Measurements from ENCODE around the gene BGN.
A peak's percentile ranks its signal among the peaks of the same experiment; 100 is the strongest.

The BGN gene

GRCh38 chrX:153465691-153466380 is 28.9 kb upstream of the BGN start:
- Mint-ChIP-seq H3K36me3 (ENCODE audit: insufficient read depth) (peaks cover 9% of the 10 kb centered on the region), H3K4me1 (peaks cover 5% of the 10 kb centered on the region), H3K9me3 (no peaks in the 10 kb centered on the region), H3K4me3 (no peak overlapping the region), H3K27me3 (no peaks in the 10 kb centered on the region), H3K27ac (ENCODE audit: low read depth) (no peak overlapping the region)
- ATAC-seq (replicated peaks; ENCODE audit: extremely low read depth, poor library complexity, severe bottlenecking) (no peak), DNase-seq (ENCODE audit: low spot score in 2 of 2) (no peak)

- peaks cover 4% of the 10 kb centered on the region for H3K36me3 Mint-ChIP-seq (ENCODE audit: insufficient read depth)
- no peak overlapping the region for H3K4me3 Mint-ChIP-seq
- H3K4me1 Mint-ChIP-seq = peaks cover 5% of the 10 kb centered on the region
- no peaks in the 10 kb centered on the region for H3K27me3 Mint-ChIP-seq
- no peak overlapping the region for H3K27ac Mint-ChIP-seq (ENCODE audit: low read depth)
- DNase-seq (ENCODE audit: low spot score in 2 of 2) (no peak), ATAC-seq (replicated peaks; ENCODE audit: extremely low read depth, poor library complexity, severe bottlenecking) (no peak)
- H3K9me3 Mint-ChIP-seq = no peaks in the 10 kb centered on the region
Observed at GRCh38 chrX:153468008-153468580, 26.7 kb upstream of the BGN start.

- peak; percentile 38 for ATAC-seq (replicated peaks; ENCODE audit: extremely low read depth, poor library complexity, severe bottlenecking)
- H3K9me3 Mint-ChIP-seq = no peaks in the 10 kb centered on the region
- H3K27ac Mint-ChIP-seq (ENCODE audit: low read depth) = no peak overlapping the region
Observed at GRCh38 chrX:153469811-153470410, 24.9 kb upstream of the BGN start.

GRCh38 chrX:153470411-153471363 is 24.1 kb upstream of the BGN start, which contains the start of gene HAUS7:
Gene HAUS7 (minus strand): TSS chrX:153470576. CDS start chrX:153470557, 19 bp downstream.
- peak; percentile 88 for ATAC-seq (replicated peaks; ENCODE audit: extremely low read depth, poor library complexity, severe bottlenecking)
- Mint-ChIP-seq H3K4me1 (peaks cover 5% of the 10 kb centered on the region), H3K9me3 (no peaks in the 10 kb centered on the region), H3K4me3 (peak within 1 kb of the TSS; percentile 72), H3K27me3 (no peaks in the 10 kb centered on the region), H3K36me3 (ENCODE audit: insufficient read depth) (peaks cover 2% of the 10 kb centered on the region), H3K27ac (ENCODE audit: low read depth) (no peak within 1 kb of the TSS)
- DNase-seq (ENCODE audit: low spot score in 2 of 2) = peak; percentile 77 to 78

More at GRCh38 chrX:153469811-153470410, 24.9 kb upstream of the BGN start:
- peak in 1 of 2 donors; percentile 17 for DNase-seq (ENCODE audit: low spot score in 2 of 2)
- Mint-ChIP-seq H3K4me1 (peaks cover 5% of the 10 kb centered on the region), H3K27me3 (no peaks in the 10 kb centered on the region), H3K36me3 (ENCODE audit: insufficient read depth) (peaks cover 4% of the 10 kb centered on the region), H3K4me3 (peak overlapping the region; percentile 72)

- H3K4me1 Mint-ChIP-seq = peaks cover 5% of the 10 kb centered on the region
- peaks cover 2% of the 10 kb centered on the region for H3K36me3 Mint-ChIP-seq (ENCODE audit: insufficient read depth)
- H3K9me3 Mint-ChIP-seq = no peaks in the 10 kb centered on the region
- no peak for DNase-seq (ENCODE audit: low spot score in 2 of 2)
- no peak for ATAC-seq (replicated peaks; ENCODE audit: extremely low read depth, poor library complexity, severe bottlenecking)
- no peak overlapping the region for H3K4me3 Mint-ChIP-seq
- no peak overlapping the region for H3K27ac Mint-ChIP-seq (ENCODE audit: low read depth)
- no peaks in the 10 kb centered on the region for H3K27me3 Mint-ChIP-seq
Observed at GRCh38 chrX:153471663-153472280, 23.0 kb upstream of the BGN start.

GRCh38 chrX:153473126-153473525 is 21.7 kb upstream of the BGN start:
- DNase-seq (ENCODE audit: low spot score in 2 of 2) = no peak
- H3K9me3 Mint-ChIP-seq = no peaks in the 10 kb centered on the region
- peak overlapping the region; percentile 33 for H3K4me3 Mint-ChIP-seq

GRCh38 chrX:153474266-153474665 is 20.5 kb upstream of the BGN start:
- H3K27ac Mint-ChIP-seq (ENCODE audit: low read depth) = no peak overlapping the region
- peak overlapping the region; percentile 41 for H3K4me3 Mint-ChIP-seq
- no peak for ATAC-seq (replicated peaks; ENCODE audit: extremely low read depth, poor library complexity, severe bottlenecking)
- H3K36me3 Mint-ChIP-seq (ENCODE audit: insufficient read depth) = peaks cover 2% of the 10 kb centered on the region
- no peak for DNase-seq (ENCODE audit: low spot score in 2 of 2)
- no peaks in the 10 kb centered on the region for H3K4me1 Mint-ChIP-seq
- no peaks in the 10 kb centered on the region for H3K9me3 Mint-ChIP-seq
- H3K27me3 Mint-ChIP-seq = no peaks in the 10 kb centered on the region

More at GRCh38 chrX:153473126-153473525, 21.7 kb upstream of the BGN start:
- H3K36me3 Mint-ChIP-seq (ENCODE audit: insufficient read depth) = peaks cover 2% of the 10 kb centered on the region
- no peak for ATAC-seq (replicated peaks; ENCODE audit: extremely low read depth, poor library complexity, severe bottlenecking)
- no peaks in the 10 kb centered on the region for H3K27me3 Mint-ChIP-seq
- H3K27ac Mint-ChIP-seq (ENCODE audit: low read depth) = no peak overlapping the region
- no peaks in the 10 kb centered on the region for H3K4me1 Mint-ChIP-seq

- no peaks in the 10 kb centered on the region for H3K4me1 Mint-ChIP-seq
- no peaks in the 10 kb centered on the region for H3K27me3 Mint-ChIP-seq
- no peaks in the 10 kb centered on the region for H3K9me3 Mint-ChIP-seq
- DNase-seq (ENCODE audit: low spot score in 2 of 2) = no peak
- H3K27ac Mint-ChIP-seq (ENCODE audit: low read depth) = no peak overlapping the region
- no peak for ATAC-seq (replicated peaks; ENCODE audit: extremely low read depth, poor library complexity, severe bottlenecking)
- peak overlapping the region; percentile 41 for H3K4me3 Mint-ChIP-seq
- peaks cover 2% of the 10 kb centered on the region for H3K36me3 Mint-ChIP-seq (ENCODE audit: insufficient read depth)
Observed at GRCh38 chrX:153474718-153475117, 20.1 kb upstream of the BGN start.

GRCh38 chrX:153475271-153475670 is 19.5 kb upstream of the BGN start:
- peaks cover 2% of the 10 kb centered on the region for H3K36me3 Mint-ChIP-seq (ENCODE audit: insufficient read depth)
- H3K27ac Mint-ChIP-seq (ENCODE audit: low read depth) = no peak overlapping the region
- H3K9me3 Mint-ChIP-seq = no peaks in the 10 kb centered on the region
- H3K4me1 Mint-ChIP-seq = no peaks in the 10 kb centered on the region
- ATAC-seq (replicated peaks; ENCODE audit: extremely low read depth, poor library complexity, severe bottlenecking) (no peak), DNase-seq (ENCODE audit: low spot score in 2 of 2) (no peak)
- peak overlapping the region; percentile 6 for H3K4me3 Mint-ChIP-seq
- H3K27me3 Mint-ChIP-seq = no peaks in the 10 kb centered on the region

GRCh38 chrX:153475751-153476281 is 19.0 kb upstream of the BGN start:
- H3K27me3 Mint-ChIP-seq = no peaks in the 10 kb centered on the region
- H3K36me3 Mint-ChIP-seq (ENCODE audit: insufficient read depth) = no peaks in the 10 kb centered on the region
- H3K27ac Mint-ChIP-seq (ENCODE audit: low read depth) = no peak overlapping the region
- H3K4me3 Mint-ChIP-seq = peak overlapping the region; percentile 65
- H3K9me3 Mint-ChIP-seq = no peaks in the 10 kb centered on the region
- H3K4me1 Mint-ChIP-seq = no peaks in the 10 kb centered on the region
- ATAC-seq (replicated peaks; ENCODE audit: extremely low read depth, poor library complexity, severe bottlenecking) (no peak), DNase-seq (ENCODE audit: low spot score in 2 of 2) (no peak)

- Mint-ChIP-seq H3K27me3 (no peaks in the 10 kb centered on the region), H3K4me3 (no peak overlapping the region), H3K27ac (ENCODE audit: low read depth) (no peak overlapping the region), H3K36me3 (ENCODE audit: insufficient read depth) (no peaks in the 10 kb centered on the region), H3K9me3 (no peaks in the 10 kb centered on the region), H3K4me1 (no peaks in the 10 kb centered on the region)
- DNase-seq (ENCODE audit: low spot score in 2 of 2) (no peak), ATAC-seq (replicated peaks; ENCODE audit: extremely low read depth, poor library complexity, severe bottlenecking) (no peak)
Observed at GRCh38 chrX:153476666-153477363, 18.0 kb upstream of the BGN start.

Measured in central memory CD8-positive, alpha-beta T cell (primary cell).